Neural progenitor cell (in vitro differentiated cells): ENCODE measurements around the gene TYSND1. TPM values are rescaled to one million over a fixed set of nuclear protein-coding genes. Genes with fewer than 3 reads are reported as not detected.

ENCODE experiments used
- DNase-seq: peaks from one replicate; pipeline ENCODE4 v3.0.0-alpha.2; 2016; ENCODE audit warnings: low spot score
- H2AFZ ChIP-seq: fragments of 200-600 bp; sonication (generic); replicated peaks from 2 replicates; pipeline ENCODE4 v1.6.1; 2016; ENCODE audit warnings: antibody characterized with exemption
- H3F3A ChIP-seq: fragments of 200-600 bp; sonication (generic); 2 replicates; pipeline ENCODE4 v1.6.1; 2016; ENCODE audit warnings: antibody characterized with exemption, low read depth
- H3K27ac ChIP-seq: fragments of 200-600 bp; sonication (generic); 2 replicates; pipeline ENCODE4 v1.5.1; 2016; ENCODE audit warnings: mild to moderate bottlenecking
- H3K27me3 ChIP-seq: fragments of 200-600 bp; sonication (generic); 2 replicates; pipeline ENCODE4 v1.6.1; 2016; ENCODE audit warnings: mild to moderate bottlenecking, moderate library complexity
- H3K36me3 ChIP-seq: fragments of 200-600 bp; sonication (generic); 2 replicates; pipeline ENCODE4 v1.5.1; 2016
- H3K4me1 ChIP-seq: fragments of 200-600 bp; sonication (generic); 2 replicates; pipeline ENCODE4 v1.6.1; 2016; ENCODE audit warnings: mixed run types
- H3K4me2 ChIP-seq: fragments of 200-600 bp; sonication (generic); 2 replicates; pipeline ENCODE4 v1.6.1; 2016
- H3K4me3 ChIP-seq: fragments of 200-600 bp; sonication (generic); 2 replicates; pipeline ENCODE4 v1.5.1; 2016
- H3K79me2 ChIP-seq: fragments of 200-600 bp; sonication (generic); 2 replicates; pipeline ENCODE4 v1.6.1; 2016; ENCODE audit warnings: low read depth
- H3K9ac ChIP-seq: fragments of 200-600 bp; sonication (generic); 2 replicates; pipeline ENCODE4 v1.6.1; 2016
- H3K9me3 ChIP-seq: fragments of 200-600 bp; sonication (generic); 2 replicates; pipeline ENCODE4 v1.5.1; 2016; ENCODE audit warnings: low read depth
- H4K20me1 ChIP-seq: fragments of 200-600 bp; sonication (generic); 2 replicates; pipeline ENCODE4 v1.6.1; 2016; ENCODE audit warnings: low read depth
- H3K27ac Mint-ChIP-seq: 3 replicates; pipeline ENCODE4 v1.8.0; 2021; ENCODE audit warnings: mixed read lengths
- H3K27me3 Mint-ChIP-seq: 2 replicates; pipeline ENCODE4 v1.8.0; 2022; ENCODE audit warnings: low read depth, mild to moderate bottlenecking, inconsistent platforms, moderate library complexity, mixed read lengths; ENCODE audit not compliant: insufficient read depth
- H3K36me3 Mint-ChIP-seq: 3 replicates; pipeline ENCODE4 v1.8.0; 2021; ENCODE audit warnings: mixed read lengths
- H3K4me1 Mint-ChIP-seq: 3 replicates; pipeline ENCODE4 v1.8.0; 2021; ENCODE audit warnings: mixed read lengths
- H3K4me3 Mint-ChIP-seq: 3 replicates; pipeline ENCODE4 v1.8.0; 2021; ENCODE audit warnings: mild to moderate bottlenecking, moderate library complexity, mixed read lengths
- H3K9me3 Mint-ChIP-seq: 3 replicates; pipeline ENCODE4 v1.8.0; 2020; ENCODE audit warnings: mixed read lengths
- EZH2 ChIP-seq: fragments of 200-600 bp; sonication (generic); IDR thresholded peaks from 2 replicates; pipeline ENCODE4 v1.6.1; 2017; ENCODE audit warnings: antibody characterized with exemption, mild to moderate bottlenecking, moderate library complexity
- EZH2phosphoT487 ChIP-seq: fragments of 200-600 bp; sonication (generic); IDR thresholded peaks from 2 replicates; pipeline ENCODE4 v1.6.1; 2017; ENCODE audit warnings: antibody characterized with exemption
- total RNA-seq: library from RNA; depleted of rRNA; stranded (reverse); fragments of >200 nt; gene quantifications from 2 replicates; pipeline ENCODE4 v1.2.3, GENCODE V29; 2015; ENCODE audit warnings: low replicate concordance
- TF ChIP-seq, protein P1 (sequence below): fragments of 200-600 bp; sonication (generic); IDR thresholded peaks from 2 replicates; pipeline ENCODE4 v1.5.1; 2017; ENCODE audit warnings: antibody characterized with exemption, mild to moderate bottlenecking

The TYSND1 gene
- total RNA-seq, 1 donor from 2014 or later: 7.7 TPM

- DNase-seq: no peak
- H3K36me3 ChIP-seq: no peaks in the 10 kb centered on the region
- H3K27me3 ChIP-seq: no peaks in the 10 kb centered on the region
- H3K27me3 Mint-ChIP-seq: no peaks in the 10 kb centered on the region
- H3K9me3 ChIP-seq: no peaks in the 10 kb centered on the region
- no peak overlapping the region for H3K9ac ChIP-seq
- no peaks in the 10 kb centered on the region for H3K4me1 Mint-ChIP-seq
- no peaks in the 10 kb centered on the region for H3K9me3 Mint-ChIP-seq
- no peaks in the 10 kb centered on the region for H4K20me1 ChIP-seq
- no peaks in the 10 kb centered on the region for H3K4me1 ChIP-seq
- H3F3A ChIP-seq: no peaks in the 10 kb centered on the region
- H3K79me2 ChIP-seq: no peaks in the 10 kb centered on the region
- H2AFZ ChIP-seq: no peak overlapping the region
- no peak overlapping the region for H3K27ac ChIP-seq
- no peak overlapping the region for H3K4me3 Mint-ChIP-seq
- no peak overlapping the region for H3K4me3 ChIP-seq
- TF ChIP-seq EZH2 (no peak), EZH2phosphoT487 (no peak)
- TF ChIP-seq, protein P1, sequence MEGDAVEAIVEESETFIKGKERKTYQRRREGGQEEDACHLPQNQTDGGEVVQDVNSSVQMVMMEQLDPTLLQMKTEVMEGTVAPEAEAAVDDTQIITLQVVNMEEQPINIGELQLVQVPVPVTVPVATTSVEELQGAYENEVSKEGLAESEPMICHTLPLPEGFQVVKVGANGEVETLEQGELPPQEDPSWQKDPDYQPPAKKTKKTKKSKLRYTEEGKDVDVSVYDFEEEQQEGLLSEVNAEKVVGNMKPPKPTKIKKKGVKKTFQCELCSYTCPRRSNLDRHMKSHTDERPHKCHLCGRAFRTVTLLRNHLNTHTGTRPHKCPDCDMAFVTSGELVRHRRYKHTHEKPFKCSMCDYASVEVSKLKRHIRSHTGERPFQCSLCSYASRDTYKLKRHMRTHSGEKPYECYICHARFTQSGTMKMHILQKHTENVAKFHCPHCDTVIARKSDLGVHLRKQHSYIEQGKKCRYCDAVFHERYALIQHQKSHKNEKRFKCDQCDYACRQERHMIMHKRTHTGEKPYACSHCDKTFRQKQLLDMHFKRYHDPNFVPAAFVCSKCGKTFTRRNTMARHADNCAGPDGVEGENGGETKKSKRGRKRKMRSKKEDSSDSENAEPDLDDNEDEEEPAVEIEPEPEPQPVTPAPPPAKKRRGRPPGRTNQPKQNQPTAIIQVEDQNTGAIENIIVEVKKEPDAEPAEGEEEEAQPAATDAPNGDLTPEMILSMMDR: no peak
- H3K4me2 ChIP-seq: no peak overlapping the region
- no peak overlapping the region for H3K27ac Mint-ChIP-seq
- peaks cover 52% of the 10 kb centered on the region for H3K36me3 Mint-ChIP-seq
Observed at GRCh38 chr10:70092389-70092718, 54.1 kb downstream of the TYSND1 start.

GRCh38 chr10:70090951-70091350 lies 55.5 kb downstream of the TYSND1 start:
- Histone ChIP-seq H3K36me3 (no peaks in the 10 kb centered on the region), H3K9ac (no peak overlapping the region), H3K4me2 (no peak overlapping the region), H2AFZ (no peak overlapping the region), H3K4me1 (no peaks in the 10 kb centered on the region), H4K20me1 (no peaks in the 10 kb centered on the region), H3F3A (no peaks in the 10 kb centered on the region), H3K79me2 (no peaks in the 10 kb centered on the region), H3K27me3 (no peaks in the 10 kb centered on the region), H3K9me3 (no peaks in the 10 kb centered on the region), H3K4me3 (no peak overlapping the region), H3K27ac (no peak overlapping the region)
- no peak overlapping the region for H3K4me3 Mint-ChIP-seq
- H3K4me1 Mint-ChIP-seq: no peaks in the 10 kb centered on the region
- H3K27ac Mint-ChIP-seq: no peak overlapping the region
- H3K27me3 Mint-ChIP-seq: no peaks in the 10 kb centered on the region
- DNase-seq: no peak
- H3K9me3 Mint-ChIP-seq: no peaks in the 10 kb centered on the region
- H3K36me3 Mint-ChIP-seq: peaks cover 45% of the 10 kb centered on the region
- TF ChIP-seq EZH2phosphoT487: no peak
- TF ChIP-seq EZH2: no peak
- TF ChIP-seq, protein P1: no peak

GRCh38 chr10:70090013-70090412 lies 56.5 kb downstream of the TYSND1 start:
- no peak for DNase-seq
- no peaks in the 10 kb centered on the region for H3K36me3 ChIP-seq
- no peaks in the 10 kb centered on the region for H3K79me2 ChIP-seq
- H4K20me1 ChIP-seq: no peaks in the 10 kb centered on the region
- no peak overlapping the region for H3K4me3 ChIP-seq
- H3K27ac Mint-ChIP-seq: no peak overlapping the region
- no peaks in the 10 kb centered on the region for H3K4me1 ChIP-seq
- no peaks in the 10 kb centered on the region for H3F3A ChIP-seq
- no peaks in the 10 kb centered on the region for H3K27me3 ChIP-seq
- H3K27ac ChIP-seq: no peak overlapping the region
- no peaks in the 10 kb centered on the region for H3K4me1 Mint-ChIP-seq
- H3K9ac ChIP-seq: no peak overlapping the region
- H3K4me3 Mint-ChIP-seq: no peak overlapping the region
- no peak overlapping the region for H2AFZ ChIP-seq
- no peaks in the 10 kb centered on the region for H3K9me3 Mint-ChIP-seq
- H3K9me3 ChIP-seq: no peaks in the 10 kb centered on the region
- TF ChIP-seq EZH2 (no peak), EZH2phosphoT487 (no peak)
- TF ChIP-seq, protein P1: no peak
- no peaks in the 10 kb centered on the region for H3K27me3 Mint-ChIP-seq
- H3K36me3 Mint-ChIP-seq: peaks cover 40% of the 10 kb centered on the region
- no peak overlapping the region for H3K4me2 ChIP-seq

GRCh38 chr10:70088308-70088698 lies 58.2 kb downstream of the TYSND1 start:
- Mint-ChIP-seq H3K36me3 (peaks cover 32% of the 10 kb centered on the region), H3K27me3 (no peaks in the 10 kb centered on the region), H3K27ac (no peak overlapping the region), H3K4me1 (no peaks in the 10 kb centered on the region), H3K9me3 (no peaks in the 10 kb centered on the region), H3K4me3 (no peak overlapping the region)
- H3F3A ChIP-seq: no peaks in the 10 kb centered on the region
- no peaks in the 10 kb centered on the region for H3K79me2 ChIP-seq
- no peak overlapping the region for H2AFZ ChIP-seq
- no peaks in the 10 kb centered on the region for H3K27me3 ChIP-seq
- no peak for DNase-seq
- H3K4me1 ChIP-seq: no peaks in the 10 kb centered on the region
- H3K9ac ChIP-seq: no peak overlapping the region
- no peaks in the 10 kb centered on the region for H4K20me1 ChIP-seq
- no peak for TF ChIP-seq EZH2phosphoT487
- TF ChIP-seq EZH2: no peak
- TF ChIP-seq, protein P1: no peak
- H3K27ac ChIP-seq: no peak overlapping the region
- H3K4me2 ChIP-seq: no peak overlapping the region
- H3K9me3 ChIP-seq: no peaks in the 10 kb centered on the region
- no peaks in the 10 kb centered on the region for H3K36me3 ChIP-seq
- H3K4me3 ChIP-seq: no peak overlapping the region
